Adrenal gland (tissue), 5 donors: ENCODE results near the gene RHOBTB1.

ENCODE experiments used
- CTCF ChIP-seq, 6 experiments: fragments of 450-650 bp in 4 of 6; fragments of 200-600 bp in 2 of 6; sonication (generic) in 1 of 6; IDR thresholded peaks; 1 replicate in 5 of 6; 2 replicates in 1 of 6; pipeline versions ENCODE4 v1.5.1 to v1.8.0; 2016 to 2021; ENCODE audit warnings: antibody characterized with exemption in 6 of 6, mild to moderate bottlenecking in 2 of 6, moderate library complexity in 1 of 6
- POLR2A ChIP-seq, 2 donors: fragments of 450-650 bp; IDR thresholded peaks; one replicate each; pipeline ENCODE4 v1.6.1; 2017; ENCODE audit warnings: antibody characterized with exemption in 2 of 2, mild to moderate bottlenecking in 2 of 2, moderate library complexity in 1 of 2
- donor health status: DM: no; HTN: no; CAD: no.

DNA sequence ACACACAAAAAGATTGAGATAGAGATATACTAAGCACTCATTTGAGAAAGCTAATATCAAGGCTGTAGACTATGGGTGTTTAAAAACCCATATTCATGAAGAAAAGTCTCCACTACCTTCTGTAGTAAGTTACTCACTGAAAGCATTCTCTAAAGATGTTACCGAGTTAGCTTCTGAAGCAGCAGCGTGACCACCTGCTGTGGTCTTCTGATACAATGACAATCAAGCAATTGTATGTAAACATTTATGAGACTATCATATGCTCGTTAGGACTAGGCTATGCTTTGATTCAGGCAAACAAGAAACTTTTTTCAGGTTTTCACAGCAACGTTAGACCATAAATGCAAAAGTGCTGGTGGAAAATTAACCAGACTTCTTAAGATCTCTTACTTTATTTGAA lies 11.2 kb downstream of the RHOBTB1 start:
- no peak for TF ChIP-seq CTCF (IDR thresholded peaks at IDR 0.05)
- no peak for TF ChIP-seq POLR2A (IDR thresholded peaks at IDR 0.05)
